ENCODE measurements around the gene RAB37. TPM values are rescaled to one million over a fixed set of nuclear protein-coding genes. Genes with fewer than 3 reads are reported as not detected.

The RAB37 gene
- total and polyA plus RNA-seq, 2 of the 13 experiments (the other 11 are each of a cell fraction or from before 2014, with no cell fraction given), result 0.91 to 3.7 TPM

GRCh38 chr17:74759243-74759801 is 22.3 kb downstream of the RAB37 start (continued):
- no peak for TF ChIP-seq TFDP2 (CRISPR knock-in tag; IDR thresholded peaks at IDR 0.05)
- no peak for TF ChIP-seq RARG (CRISPR knock-in tag; IDR thresholded peaks at IDR 0.05; ENCODE audit: low read depth)
- peak; percentile 26 for TF ChIP-seq SRSF1 (optimal IDR thresholded peaks at IDR 0.05; ENCODE audit: low read depth, low read length)
- TF ChIP-seq RFX3 (CRISPR knock-in tag; IDR thresholded peaks at IDR 0.05), result no peak
- TF ChIP-seq ZNF563 (CRISPR knock-in tag; IDR thresholded peaks at IDR 0.05), result no peak
- no peak for TF ChIP-seq ZNF230 (CRISPR knock-in tag; IDR thresholded peaks at IDR 0.05)
- TF ChIP-seq HMGXB4 (CRISPR knock-in tag; IDR thresholded peaks at IDR 0.05; ENCODE audit: borderline replicate concordance in 1 of 2, low read depth in 1 of 2), result no peak
- TF ChIP-seq ZNF337 (CRISPR knock-in tag; IDR thresholded peaks at IDR 0.05; ENCODE audit: borderline replicate concordance, low read depth), result no peak
- no peak for TF ChIP-seq REST (IDR thresholded peaks at IDR 0.05; ENCODE audit: borderline replicate concordance in 1 of 2, low read depth in 1 of 2, low read length in 2 of 2)
- TF ChIP-seq ZSCAN20 (CRISPR knock-in tag; IDR thresholded peaks at IDR 0.05; ENCODE audit: borderline replicate concordance), result no peak
- no peak for TF ChIP-seq ELF4 (CRISPR knock-in tag; IDR thresholded peaks at IDR 0.05; ENCODE audit: borderline replicate concordance)
- TF ChIP-seq ZFY (CRISPR knock-in tag; IDR thresholded peaks at IDR 0.05), result no peak
- no peak for TF ChIP-seq ZNF761 (CRISPR knock-in tag; conservative IDR thresholded peaks at IDR 0.05)
- TF ChIP-seq TRIM24 (CRISPR knock-in tag; IDR thresholded peaks at IDR 0.05), result no peak
- TF ChIP-seq MNT (IDR thresholded peaks at IDR 0.05), result no peak
- TF ChIP-seq GABPB1 (CRISPR knock-in tag; IDR thresholded peaks at IDR 0.05), result no peak
- no peak for TF ChIP-seq FUBP1 (CRISPR knock-in tag; IDR thresholded peaks at IDR 0.05; ENCODE audit: borderline replicate concordance)
- no peak for TF ChIP-seq ZBTB42 (CRISPR knock-in tag; IDR thresholded peaks at IDR 0.05)
- no peak for TF ChIP-seq GFI1 (CRISPR knock-in tag; IDR thresholded peaks at IDR 0.05; ENCODE audit: borderline replicate concordance)

All from HepG2 (cell line).